Glutamatergic neuron (in vitro differentiated cells): ENCODE results near the gene RNF41. TPM values are rescaled to one million over a fixed set of nuclear protein-coding genes. Genes with fewer than 3 reads are reported as not detected.
A peak's percentile ranks its signal among the peaks of the same experiment; 100 is the strongest.
"Not testable (repeated sequence)": the region's sequence is repeated elsewhere in the genome, so short reads cannot be mapped to it uniquely, and the experiment has no call there.

Source experiments
- DNase-seq: peaks from one replicate; pipeline ENCODE4 v3.0.0; 2022
- H3K27ac Mint-ChIP-seq: one replicate; pipeline ENCODE4 v1.8.0; 2020; ENCODE audit warnings: mild to moderate bottlenecking, mixed read lengths, inconsistent platforms; ENCODE audit not compliant: unreplicated experiment
- H3K27me3 Mint-ChIP-seq: one replicate; pipeline ENCODE4 v1.8.0; 2020; ENCODE audit warnings: mild to moderate bottlenecking, moderate library complexity, mixed read lengths, inconsistent platforms; ENCODE audit not compliant: unreplicated experiment
- H3K36me3 Mint-ChIP-seq: one replicate; pipeline ENCODE4 v1.8.0; 2020; ENCODE audit warnings: mild to moderate bottlenecking, mixed read lengths, inconsistent platforms; ENCODE audit not compliant: unreplicated experiment
- H3K4me1 Mint-ChIP-seq: one replicate; pipeline ENCODE4 v1.8.0; 2020; ENCODE audit warnings: mild to moderate bottlenecking, low read depth, mixed read lengths, inconsistent platforms; ENCODE audit not compliant: unreplicated experiment
- H3K4me3 Mint-ChIP-seq: one replicate; pipeline ENCODE4 v1.8.0; 2020; ENCODE audit warnings: mild to moderate bottlenecking, mixed read lengths, inconsistent platforms; ENCODE audit not compliant: unreplicated experiment
- H3K9me3 Mint-ChIP-seq: one replicate; pipeline ENCODE4 v1.8.0; 2020; ENCODE audit warnings: mild to moderate bottlenecking, moderate library complexity, mixed read lengths, inconsistent platforms; ENCODE audit not compliant: unreplicated experiment
- long read RNA-seq: library from polyadenylated mRNA; unstranded; transcript quantifications from one replicate; pipeline ENCODE4 v2.0.0, GENCODE V29; 2020; ENCODE audit not compliant: unreplicated experiment
- total RNA-seq: library from RNA; stranded (reverse); fragmentation: NEBNext Ultra II Directional; extraction: Animal tissue kit (Norgen Biotek cat#: 25700); gene quantifications from one replicate; pipeline ENCODE4 v1.2.1, GENCODE V29; 2021; ENCODE audit not compliant: unreplicated experiment
- TF ChIP-seq, protein P1 (sequence below): fragments of 200-600 bp; sonication (generic); IDR thresholded peaks from one replicate; pipeline ENCODE4 v1.5.0; 2021; ENCODE audit not compliant: partially characterized antibody, unreplicated experiment

The RNF41 gene
- total RNA-seq, result 72.6 TPM
- long read RNA-seq, full-length matches to known transcripts, result 16 of 24 reads
- long read RNA-seq, partial matches to known transcripts, result 3 of 24 reads
- long read RNA-seq, other reads (novel, unspliced or antisense), result 5 of 24 reads

DNA sequence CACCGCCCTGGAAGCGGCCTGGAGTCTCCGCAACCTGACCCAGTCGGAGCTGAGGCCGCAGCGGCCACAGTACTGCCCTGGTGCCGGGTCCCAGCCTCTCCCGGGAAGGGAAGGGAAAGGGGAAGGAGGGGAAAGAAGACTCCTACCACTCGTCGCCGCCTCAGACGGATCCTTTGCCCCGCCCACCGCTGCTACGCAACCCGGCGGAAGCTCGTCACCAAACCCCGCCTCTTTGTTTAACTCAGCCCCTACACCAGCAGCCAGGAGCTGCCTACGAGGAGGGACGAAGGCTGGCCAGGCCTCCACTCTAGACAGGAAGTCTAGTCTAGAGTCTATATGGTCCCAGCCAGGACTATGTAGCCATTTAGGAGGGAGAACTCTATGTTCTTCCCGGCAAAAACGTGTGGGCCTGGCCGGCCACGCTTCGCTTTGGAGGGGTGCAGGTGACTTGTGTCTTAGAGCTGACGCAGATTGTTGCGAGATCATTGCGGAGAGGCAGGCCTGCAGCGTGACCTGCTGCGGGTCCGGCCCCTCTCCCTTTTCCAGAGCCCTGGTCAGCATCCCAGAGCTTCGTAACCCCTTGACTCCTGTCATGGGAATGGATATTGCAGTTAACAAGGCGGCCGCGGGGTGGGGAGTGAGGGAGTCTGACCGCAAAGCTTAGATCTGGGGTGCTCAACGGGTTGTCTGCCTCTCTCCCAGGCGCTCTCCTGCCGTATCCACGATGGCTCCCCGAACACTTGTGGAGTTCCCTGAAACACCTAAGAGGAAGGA is at the start of gene RNF41:
Gene RNF41, minus strand, starts transcription at position 166 of the 774 bp plus-strand sequence. CDS start 7,875 bp downstream, outside the sequence.
- H3K4me1 Mint-ChIP-seq, result peaks cover 13% of the 10 kb centered on the region
- peak within 1 kb of the TSS; percentile 100 for H3K4me3 Mint-ChIP-seq
- H3K9me3 Mint-ChIP-seq, result peaks cover 6% of the 10 kb centered on the region
- TF ChIP-seq, protein P1, sequence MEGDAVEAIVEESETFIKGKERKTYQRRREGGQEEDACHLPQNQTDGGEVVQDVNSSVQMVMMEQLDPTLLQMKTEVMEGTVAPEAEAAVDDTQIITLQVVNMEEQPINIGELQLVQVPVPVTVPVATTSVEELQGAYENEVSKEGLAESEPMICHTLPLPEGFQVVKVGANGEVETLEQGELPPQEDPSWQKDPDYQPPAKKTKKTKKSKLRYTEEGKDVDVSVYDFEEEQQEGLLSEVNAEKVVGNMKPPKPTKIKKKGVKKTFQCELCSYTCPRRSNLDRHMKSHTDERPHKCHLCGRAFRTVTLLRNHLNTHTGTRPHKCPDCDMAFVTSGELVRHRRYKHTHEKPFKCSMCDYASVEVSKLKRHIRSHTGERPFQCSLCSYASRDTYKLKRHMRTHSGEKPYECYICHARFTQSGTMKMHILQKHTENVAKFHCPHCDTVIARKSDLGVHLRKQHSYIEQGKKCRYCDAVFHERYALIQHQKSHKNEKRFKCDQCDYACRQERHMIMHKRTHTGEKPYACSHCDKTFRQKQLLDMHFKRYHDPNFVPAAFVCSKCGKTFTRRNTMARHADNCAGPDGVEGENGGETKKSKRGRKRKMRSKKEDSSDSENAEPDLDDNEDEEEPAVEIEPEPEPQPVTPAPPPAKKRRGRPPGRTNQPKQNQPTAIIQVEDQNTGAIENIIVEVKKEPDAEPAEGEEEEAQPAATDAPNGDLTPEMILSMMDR, result peak; percentile 33
- no peaks in the 10 kb centered on the region for H3K36me3 Mint-ChIP-seq
- H3K27me3 Mint-ChIP-seq, result peaks cover 5% of the 10 kb centered on the region
- peak within 1 kb of the TSS; percentile 92 for H3K27ac Mint-ChIP-seq
- DNase-seq, result peak; percentile 94

DNA sequence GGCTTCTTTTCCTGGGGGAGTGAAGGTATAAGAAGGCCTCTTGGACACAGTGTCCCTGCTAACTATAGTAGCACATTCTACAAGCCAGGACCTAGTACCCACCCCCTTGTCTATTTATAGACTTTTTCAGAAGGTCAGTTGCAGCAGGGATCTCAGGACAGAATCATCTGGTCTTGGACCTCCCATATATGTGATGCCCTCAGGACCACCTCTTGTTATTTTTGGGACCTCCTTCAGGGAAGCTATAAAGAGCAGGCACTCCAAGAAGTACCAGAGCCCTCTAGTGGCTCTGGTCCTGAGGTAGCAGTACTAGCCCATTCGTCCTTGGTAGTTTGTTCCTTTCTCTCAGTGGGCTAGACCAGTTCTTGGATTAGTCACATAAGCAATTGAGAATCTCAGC is 49.3 kb upstream of the RNF41 start:
- H3K4me3 Mint-ChIP-seq, result no peak overlapping the region
- DNase-seq, result no peak

DNA sequence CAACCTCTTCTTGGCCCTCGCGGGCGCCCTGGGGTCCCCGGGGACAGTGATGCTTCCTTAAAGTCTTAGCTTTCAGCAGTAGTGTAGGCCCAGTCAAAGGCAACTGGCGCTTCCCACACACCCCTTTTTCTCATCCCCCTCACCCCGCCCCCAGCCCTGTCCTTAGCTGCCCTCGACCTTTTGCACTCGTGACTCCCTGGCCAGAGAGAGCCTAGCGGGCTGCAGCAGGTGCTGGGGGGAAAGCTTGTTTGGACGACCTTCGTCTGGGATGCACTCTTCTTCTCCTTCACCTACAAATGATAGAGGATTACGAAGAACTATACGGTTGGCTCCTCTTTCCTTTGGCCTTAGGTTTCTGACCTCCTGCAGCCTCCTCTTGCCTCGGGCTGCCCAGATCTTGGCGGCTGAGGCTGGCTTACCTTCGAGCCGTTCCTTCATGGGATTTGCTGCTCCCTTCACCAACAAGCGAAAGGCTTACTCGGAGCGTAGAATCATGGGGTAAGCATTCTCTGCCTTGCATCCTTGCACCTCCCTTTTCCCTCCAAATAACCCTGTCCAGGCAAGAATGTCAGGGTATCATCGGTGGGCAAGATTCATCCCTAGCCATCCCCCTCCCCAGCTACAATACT is 45.8 kb upstream of the RNF41 start:
- peaks cover 5% of the 10 kb centered on the region for H3K4me1 Mint-ChIP-seq
- H3K4me3 Mint-ChIP-seq, result peak overlapping the region; percentile 87
- peaks cover 6% of the 10 kb centered on the region for H3K27me3 Mint-ChIP-seq
- no peaks in the 10 kb centered on the region for H3K9me3 Mint-ChIP-seq
- no peaks in the 10 kb centered on the region for H3K36me3 Mint-ChIP-seq
- DNase-seq, result peak; percentile 47
- TF ChIP-seq, protein P1, result no peak
- H3K27ac Mint-ChIP-seq, result no peak overlapping the region

More for the DNA sequence above, 49.3 kb upstream of the RNF41 start:
- peaks cover 5% of the 10 kb centered on the region for H3K4me1 Mint-ChIP-seq
- H3K36me3 Mint-ChIP-seq, result no peaks in the 10 kb centered on the region
- TF ChIP-seq, protein P1, result no peak
- peaks cover 2% of the 10 kb centered on the region for H3K9me3 Mint-ChIP-seq
- no peak overlapping the region for H3K27ac Mint-ChIP-seq
- H3K27me3 Mint-ChIP-seq, result peaks cover 7% of the 10 kb centered on the region

- Mint-ChIP-seq H3K36me3 (no peaks in the 10 kb centered on the region), H3K27me3 (peaks cover 5% of the 10 kb centered on the region), H3K27ac (peak within 1 kb of the TSS; percentile 74), H3K4me3 (peak within 1 kb of the TSS; percentile 94), H3K9me3 (no peaks in the 10 kb centered on the region), H3K4me1 (peaks cover 5% of the 10 kb centered on the region)
- TF ChIP-seq, protein P1, result peak; percentile 69
- peak; percentile 93 for DNase-seq
These were observed 45.1 kb upstream of the RNF41 start, which contains the start of gene COQ10A for GRCh38 chr12:56266693-56267442. COQ10A (plus strand) TSS chr12:56266942; CDS start chr12:56267119, 177 bp downstream.

DNA sequence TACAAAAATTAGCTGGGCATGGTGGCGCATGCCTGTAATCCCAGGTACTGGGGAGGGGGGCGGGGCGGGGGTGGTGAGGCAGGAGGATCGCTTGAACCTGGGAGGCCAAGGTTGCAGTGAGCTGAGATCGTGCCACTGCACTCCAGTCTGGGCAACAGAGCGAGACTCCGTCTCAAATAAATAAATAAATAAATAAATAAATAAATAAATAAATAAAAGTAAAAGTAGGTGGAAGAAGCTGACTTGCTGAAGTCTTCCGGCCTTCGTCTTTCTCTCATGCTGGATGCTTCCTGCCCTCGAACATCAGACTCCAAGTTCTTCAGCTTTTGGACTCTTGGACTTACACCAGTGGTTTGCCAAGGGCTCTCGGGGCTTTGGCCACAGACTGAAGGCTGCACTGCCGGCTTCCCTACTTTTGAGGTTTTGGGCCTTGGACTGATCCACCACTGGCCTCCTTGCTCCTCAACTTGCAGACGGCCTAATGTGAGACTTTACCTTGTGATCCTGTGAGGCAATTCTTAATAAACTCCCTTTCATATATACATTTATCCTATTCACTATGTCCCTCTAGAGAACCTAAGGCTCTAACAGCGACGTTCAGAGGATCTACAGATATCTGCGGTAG is 44.5 kb upstream of the RNF41 start:
- H3K27me3 Mint-ChIP-seq, H3K9me3 Mint-ChIP-seq, H3K4me1 Mint-ChIP-seq, H3K36me3 Mint-ChIP-seq, DNase-seq: not testable (repeated sequence)
- peak overlapping the region; percentile 94 for H3K4me3 Mint-ChIP-seq
- H3K27ac Mint-ChIP-seq, result peak overlapping the region; percentile 74

GRCh38 chr12:56262955-56263354 is 41.2 kb upstream of the RNF41 start:
- not testable (repeated sequence) for H3K4me3 Mint-ChIP-seq, H3K4me1 Mint-ChIP-seq, H3K27ac Mint-ChIP-seq, DNase-seq, H3K27me3 Mint-ChIP-seq, H3K36me3 Mint-ChIP-seq, H3K9me3 Mint-ChIP-seq
